WERI-Rb-1 (cell line): Measurements from ENCODE around the gene WDR74.

Source experiments
- DNase-seq: peaks from one replicate; pipeline ENCODE4 v3.0.0-alpha.2; 2020
- H3K27ac ChIP-seq: fragments of 250-450 bp; sonication (Bioruptor Pico); 2 replicates; pipeline ENCODE4 v1.5.1; 2020; ENCODE audit warnings: mild to moderate bottlenecking, moderate library complexity
- H3K27me3 ChIP-seq: fragments of 250-450 bp; sonication (Bioruptor Pico); 2 replicates; pipeline ENCODE4 v1.5.1; 2021; ENCODE audit warnings: mild to moderate bottlenecking, low read depth, moderate library complexity; ENCODE audit not compliant: insufficient read depth, severe bottlenecking
- H3K36me3 ChIP-seq: fragments of 250-450 bp; sonication (Bioruptor Pico); 2 replicates; pipeline ENCODE4 v1.5.1; 2020; ENCODE audit warnings: mild to moderate bottlenecking, moderate library complexity
- H3K4me3 ChIP-seq: 2 replicates; pipeline ENCODE4 v1.5.1; 2011; ENCODE audit warnings: low read depth, mild to moderate bottlenecking, control low read depth, low read length
- H3K9me3 ChIP-seq: fragments of 250-450 bp; sonication (Bioruptor Pico); 2 replicates; pipeline ENCODE4 v1.5.1; 2021; ENCODE audit warnings: mild to moderate bottlenecking, moderate library complexity; ENCODE audit not compliant: severe bottlenecking
- TF ChIP-seq, protein P1 (sequence below): IDR thresholded peaks from 2 replicates; pipeline ENCODE4 v1.5.1; 2011; ENCODE audit warnings: low read depth, mild to moderate bottlenecking, control low read depth, inconsistent platforms, low read length

Gene WDR74

DNA sequence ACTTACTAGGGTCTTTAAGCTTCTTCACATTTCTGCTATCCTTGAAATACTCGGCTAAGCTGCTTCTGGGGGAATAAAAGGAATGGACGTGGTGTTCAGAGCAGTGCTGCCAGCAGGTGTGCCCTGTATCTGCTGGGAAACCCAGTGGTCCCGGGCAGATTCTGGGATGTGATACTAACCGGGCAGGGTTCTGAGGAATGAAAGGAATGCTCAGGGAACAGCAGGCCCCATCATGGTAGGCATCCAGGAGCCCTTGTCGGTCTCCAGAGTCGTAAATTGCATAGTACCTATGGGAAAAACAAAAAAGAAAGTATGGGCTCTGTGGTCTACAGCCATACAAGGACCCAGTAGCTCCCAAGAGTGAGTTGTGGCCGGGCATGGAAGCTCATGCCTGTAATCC, 43.1 kb downstream of the WDR74 start:
- Histone ChIP-seq H3K9me3 (no peaks in the 10 kb centered on the region), H3K27ac (no peak overlapping the region), H3K36me3 (peaks cover 98% of the 10 kb centered on the region), H3K27me3 (no peaks in the 10 kb centered on the region), H3K4me3 (no peak overlapping the region)
- no peak for DNase-seq
- TF ChIP-seq, protein P1, sequence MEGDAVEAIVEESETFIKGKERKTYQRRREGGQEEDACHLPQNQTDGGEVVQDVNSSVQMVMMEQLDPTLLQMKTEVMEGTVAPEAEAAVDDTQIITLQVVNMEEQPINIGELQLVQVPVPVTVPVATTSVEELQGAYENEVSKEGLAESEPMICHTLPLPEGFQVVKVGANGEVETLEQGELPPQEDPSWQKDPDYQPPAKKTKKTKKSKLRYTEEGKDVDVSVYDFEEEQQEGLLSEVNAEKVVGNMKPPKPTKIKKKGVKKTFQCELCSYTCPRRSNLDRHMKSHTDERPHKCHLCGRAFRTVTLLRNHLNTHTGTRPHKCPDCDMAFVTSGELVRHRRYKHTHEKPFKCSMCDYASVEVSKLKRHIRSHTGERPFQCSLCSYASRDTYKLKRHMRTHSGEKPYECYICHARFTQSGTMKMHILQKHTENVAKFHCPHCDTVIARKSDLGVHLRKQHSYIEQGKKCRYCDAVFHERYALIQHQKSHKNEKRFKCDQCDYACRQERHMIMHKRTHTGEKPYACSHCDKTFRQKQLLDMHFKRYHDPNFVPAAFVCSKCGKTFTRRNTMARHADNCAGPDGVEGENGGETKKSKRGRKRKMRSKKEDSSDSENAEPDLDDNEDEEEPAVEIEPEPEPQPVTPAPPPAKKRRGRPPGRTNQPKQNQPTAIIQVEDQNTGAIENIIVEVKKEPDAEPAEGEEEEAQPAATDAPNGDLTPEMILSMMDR: no peak

DNA sequence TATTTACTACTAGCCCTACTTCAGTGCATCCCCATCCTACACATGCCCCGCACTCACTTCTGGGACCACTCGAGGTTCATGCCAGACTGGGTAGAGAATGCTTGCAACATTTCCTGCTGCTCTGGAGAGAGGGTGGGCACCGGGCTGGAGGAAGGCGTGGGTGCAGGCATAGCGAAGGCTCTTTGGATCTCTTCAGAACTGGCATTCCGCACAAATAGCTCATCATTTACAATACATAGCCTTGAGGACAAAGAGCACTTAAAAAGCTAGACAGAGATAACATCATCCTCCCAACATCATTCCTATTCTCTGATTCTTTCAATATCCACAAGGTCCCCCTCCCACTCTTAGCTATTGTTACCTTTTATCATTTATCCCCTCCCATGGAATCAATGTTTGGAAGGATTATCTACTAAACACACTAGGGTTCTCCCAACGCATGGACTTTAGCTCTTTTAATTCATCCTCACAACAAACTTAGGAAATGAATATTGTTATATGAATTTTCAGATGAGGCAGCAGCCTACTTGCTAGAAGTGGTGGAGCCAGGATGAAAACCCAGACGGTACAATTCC, 45.1 kb downstream of the WDR74 start:
- H3K36me3 ChIP-seq: peaks cover 94% of the 10 kb centered on the region
- no peaks in the 10 kb centered on the region for H3K27me3 ChIP-seq
- H3K9me3 ChIP-seq: no peaks in the 10 kb centered on the region
- no peak for DNase-seq
- no peak overlapping the region for H3K27ac ChIP-seq
- no peak overlapping the region for H3K4me3 ChIP-seq
- TF ChIP-seq, protein P1: no peak

DNA sequence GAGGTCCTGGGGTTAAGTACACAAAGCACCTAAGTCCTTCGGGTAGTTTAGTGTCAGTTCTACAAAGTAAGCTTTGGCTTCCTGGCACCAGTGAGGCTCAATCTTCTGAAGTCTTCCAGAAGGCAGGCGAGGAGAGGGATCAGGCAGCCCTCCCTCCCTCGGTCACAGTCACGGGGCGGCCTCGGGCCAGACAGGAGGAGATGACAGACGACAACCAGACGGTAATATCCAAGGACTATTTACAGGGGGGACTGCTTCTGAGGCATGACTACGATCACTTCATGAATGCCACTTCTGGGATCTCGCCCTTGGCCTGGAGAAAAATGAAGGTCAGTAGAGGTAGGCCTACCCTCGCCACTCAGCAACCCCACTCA, 47.2 kb downstream of the WDR74 start:
- Histone ChIP-seq H3K27ac (peak overlapping the region; percentile 84), H3K4me3 (no peak overlapping the region), H3K36me3 (peaks cover 85% of the 10 kb centered on the region), H3K9me3 (no peaks in the 10 kb centered on the region), H3K27me3 (no peaks in the 10 kb centered on the region)
- DNase-seq: peak; percentile 73
- TF ChIP-seq, protein P1: no peak

DNA sequence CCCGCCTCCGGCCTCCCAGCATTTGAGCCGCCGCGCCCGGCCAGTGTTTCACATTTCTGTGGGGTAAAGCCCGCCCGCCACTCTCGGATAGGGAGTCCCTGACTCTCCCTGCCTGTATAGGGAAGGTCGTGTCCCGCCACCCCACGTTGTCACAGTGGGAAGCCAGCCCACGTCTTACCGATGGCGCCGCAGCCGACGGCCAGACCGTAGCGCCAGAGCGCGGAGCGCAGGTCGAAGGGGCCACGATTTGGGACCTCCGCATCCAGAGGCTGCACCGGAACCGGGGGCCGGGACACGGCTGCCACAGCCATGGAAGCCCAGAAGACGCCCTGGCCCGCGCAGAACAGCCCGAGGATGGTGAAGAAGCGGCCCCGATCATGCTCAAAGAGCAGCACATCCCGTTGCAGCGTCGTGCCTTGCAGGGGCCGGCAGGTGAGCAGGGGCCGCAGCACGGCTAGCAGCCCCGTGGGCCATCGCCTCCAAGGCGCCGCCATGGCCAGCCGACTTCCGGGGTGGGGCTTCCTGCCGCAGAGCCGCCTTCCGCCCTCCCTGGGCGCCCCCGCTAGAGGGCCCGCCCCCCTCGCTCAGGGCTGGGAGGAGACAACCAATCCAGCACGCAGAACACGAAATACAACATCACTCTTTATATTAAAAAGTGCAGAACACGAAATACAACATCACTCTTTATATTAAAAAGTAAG, 47.7 kb downstream of the WDR74 start, which contains the start of gene TMEM223:
Gene TMEM223 (minus strand): TSS at position 506 of the 701 bp plus-strand sequence. CDS start 12 bp downstream, at position 494.
- DNase-seq: peak; percentile 88
- H3K27me3 ChIP-seq: no peaks in the 10 kb centered on the region
- H3K4me3 ChIP-seq: peak within 1 kb of the TSS; percentile 81
- H3K36me3 ChIP-seq: peaks cover 84% of the 10 kb centered on the region
- H3K27ac ChIP-seq: peak within 1 kb of the TSS; percentile 84
- TF ChIP-seq, protein P1: no peak
- H3K9me3 ChIP-seq: no peaks in the 10 kb centered on the region

DNA sequence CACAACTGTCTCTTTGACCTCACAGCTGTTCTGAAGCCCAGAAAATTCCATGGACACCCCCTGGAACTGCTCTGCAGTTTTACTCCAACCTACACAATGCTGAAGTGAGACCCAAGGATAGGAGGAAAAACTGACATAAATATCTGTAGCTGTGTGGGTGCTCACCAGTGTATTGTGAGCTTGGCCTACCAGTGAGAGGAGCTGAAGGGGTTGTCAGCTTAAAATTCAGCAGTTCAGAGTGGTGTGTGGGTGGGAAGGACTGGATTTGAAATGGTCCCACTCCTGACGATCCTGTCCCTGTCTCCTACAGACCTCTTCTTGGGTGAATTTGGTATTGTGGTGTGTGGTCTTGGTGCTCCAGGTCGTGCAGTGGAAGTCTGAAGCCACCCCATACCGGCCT, 49.8 kb downstream of the WDR74 start:
- no peaks in the 10 kb centered on the region for H3K27me3 ChIP-seq
- TF ChIP-seq, protein P1: no peak
- no peaks in the 10 kb centered on the region for H3K9me3 ChIP-seq
- no peak for DNase-seq
- no peak overlapping the region for H3K27ac ChIP-seq
- peaks cover 75% of the 10 kb centered on the region for H3K36me3 ChIP-seq
- H3K4me3 ChIP-seq: no peak overlapping the region
